ENCODE measurements around the gene CYP2U1.

CYP2U1 gene

DNA sequence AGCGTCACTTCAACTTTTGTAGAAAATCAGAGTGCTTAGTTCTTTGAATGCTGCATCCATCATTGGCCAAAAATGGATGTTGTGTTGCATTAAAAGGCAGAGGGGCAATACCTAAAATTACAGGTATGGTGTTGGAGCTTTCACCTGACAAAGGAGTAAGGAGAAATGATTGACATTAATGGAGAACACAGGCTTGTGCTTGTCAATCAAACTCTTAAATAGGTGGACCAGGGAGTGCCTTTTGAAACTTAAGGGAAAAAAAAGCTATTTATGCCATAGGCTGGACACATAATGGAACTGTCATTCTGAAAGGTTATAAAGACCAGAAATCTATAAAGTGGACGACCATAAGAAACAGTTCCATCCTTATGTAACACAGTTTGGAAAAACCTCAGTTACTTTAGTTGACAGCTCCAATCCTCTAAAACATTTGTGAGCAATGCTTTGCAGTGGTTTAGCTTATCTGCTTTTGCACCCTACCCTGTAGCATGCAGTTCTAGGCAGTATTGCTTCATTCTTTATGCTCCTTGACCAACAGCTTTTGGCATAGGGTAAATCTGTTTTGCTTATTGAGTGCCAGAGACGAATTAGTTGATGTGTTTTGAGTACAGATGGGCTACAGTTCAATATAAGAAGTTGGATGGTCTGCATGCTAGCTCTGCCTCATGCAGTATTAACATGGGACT, 60.7 kb downstream of the CYP2U1 start:
- peaks cover 56% of the 10 kb centered on the region for H3K4me1 Mint-ChIP-seq
- TF ChIP-seq, protein P1, sequence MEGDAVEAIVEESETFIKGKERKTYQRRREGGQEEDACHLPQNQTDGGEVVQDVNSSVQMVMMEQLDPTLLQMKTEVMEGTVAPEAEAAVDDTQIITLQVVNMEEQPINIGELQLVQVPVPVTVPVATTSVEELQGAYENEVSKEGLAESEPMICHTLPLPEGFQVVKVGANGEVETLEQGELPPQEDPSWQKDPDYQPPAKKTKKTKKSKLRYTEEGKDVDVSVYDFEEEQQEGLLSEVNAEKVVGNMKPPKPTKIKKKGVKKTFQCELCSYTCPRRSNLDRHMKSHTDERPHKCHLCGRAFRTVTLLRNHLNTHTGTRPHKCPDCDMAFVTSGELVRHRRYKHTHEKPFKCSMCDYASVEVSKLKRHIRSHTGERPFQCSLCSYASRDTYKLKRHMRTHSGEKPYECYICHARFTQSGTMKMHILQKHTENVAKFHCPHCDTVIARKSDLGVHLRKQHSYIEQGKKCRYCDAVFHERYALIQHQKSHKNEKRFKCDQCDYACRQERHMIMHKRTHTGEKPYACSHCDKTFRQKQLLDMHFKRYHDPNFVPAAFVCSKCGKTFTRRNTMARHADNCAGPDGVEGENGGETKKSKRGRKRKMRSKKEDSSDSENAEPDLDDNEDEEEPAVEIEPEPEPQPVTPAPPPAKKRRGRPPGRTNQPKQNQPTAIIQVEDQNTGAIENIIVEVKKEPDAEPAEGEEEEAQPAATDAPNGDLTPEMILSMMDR (IDR thresholded peaks at IDR 0.05; ENCODE audit: unreplicated experiment in 3 of 3), result no peak
- no peaks in the 10 kb centered on the region for H3K9me3 Mint-ChIP-seq
- peaks cover 12% of the 10 kb centered on the region for H3K36me3 Mint-ChIP-seq (ENCODE audit: low read depth)
- H3K27ac Mint-ChIP-seq, result no peak overlapping the region
- H3K27me3 Mint-ChIP-seq (ENCODE audit: low read depth), result no peaks in the 10 kb centered on the region
- H3K4me3 Mint-ChIP-seq, result peak overlapping the region; percentile 40 to 97 (median 92)

DNA sequence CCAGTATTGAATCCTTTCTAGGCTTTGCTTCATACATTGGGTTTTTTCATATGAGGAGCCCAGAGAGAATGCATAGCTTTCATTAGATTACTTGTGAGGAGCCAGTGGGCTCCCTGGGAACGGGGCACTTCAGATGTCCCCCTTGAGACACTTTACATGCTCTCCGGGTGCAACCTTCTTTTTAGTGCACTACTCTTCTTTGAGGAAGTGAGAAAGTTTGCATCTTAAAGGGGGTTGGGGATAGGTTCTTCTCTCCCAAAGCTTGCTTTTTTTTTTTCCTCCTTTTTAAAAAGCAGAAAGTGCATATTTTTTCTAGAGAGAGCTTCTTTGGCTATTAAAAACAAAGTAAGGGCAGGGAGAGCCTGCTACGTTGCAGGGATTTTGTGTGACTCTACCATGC, 62.6 kb downstream of the CYP2U1 start:
- Mint-ChIP-seq H3K4me1 (peaks cover 73% of the 10 kb centered on the region), H3K4me3 (no peak overlapping the region), H3K27ac (no peak overlapping the region), H3K9me3 (no peaks in the 10 kb centered on the region), H3K27me3 (ENCODE audit: low read depth) (no peaks in the 10 kb centered on the region), H3K36me3 (ENCODE audit: low read depth) (peaks cover 29% of the 10 kb centered on the region)
- TF ChIP-seq, protein P1 (IDR thresholded peaks at IDR 0.05; ENCODE audit: unreplicated experiment in 3 of 3), result no peak

DNA sequence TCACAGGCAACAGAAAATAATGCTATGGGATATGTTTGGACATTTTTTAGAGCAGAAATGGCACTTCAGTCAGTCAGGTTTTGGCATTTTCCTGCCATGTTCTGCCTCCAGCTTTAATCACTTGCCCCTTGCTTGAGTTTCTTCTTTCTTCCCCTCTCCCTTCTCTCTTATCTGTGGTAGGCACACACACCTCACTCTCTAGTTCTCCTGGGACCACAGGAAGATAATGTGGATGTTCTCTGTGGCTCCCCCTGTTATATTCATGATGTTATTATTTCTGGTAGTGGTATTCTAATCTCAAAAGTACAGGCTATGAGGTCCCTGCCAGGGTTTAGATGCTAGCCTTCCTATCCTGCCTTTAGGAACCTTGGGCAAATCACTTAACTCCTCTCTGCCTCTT, 63.5 kb downstream of the CYP2U1 start:
- H3K27ac Mint-ChIP-seq, result no peak overlapping the region
- TF ChIP-seq, protein P1 (IDR thresholded peaks at IDR 0.05; ENCODE audit: unreplicated experiment in 3 of 3), result no peak
- no peaks in the 10 kb centered on the region for H3K9me3 Mint-ChIP-seq
- no peaks in the 10 kb centered on the region for H3K27me3 Mint-ChIP-seq (ENCODE audit: low read depth)
- H3K4me3 Mint-ChIP-seq, result peak overlapping the region in 1 of 3 experiments; percentile 15
- peaks cover 38% of the 10 kb centered on the region for H3K36me3 Mint-ChIP-seq (ENCODE audit: low read depth)
- peaks cover 73% of the 10 kb centered on the region for H3K4me1 Mint-ChIP-seq

DNA sequence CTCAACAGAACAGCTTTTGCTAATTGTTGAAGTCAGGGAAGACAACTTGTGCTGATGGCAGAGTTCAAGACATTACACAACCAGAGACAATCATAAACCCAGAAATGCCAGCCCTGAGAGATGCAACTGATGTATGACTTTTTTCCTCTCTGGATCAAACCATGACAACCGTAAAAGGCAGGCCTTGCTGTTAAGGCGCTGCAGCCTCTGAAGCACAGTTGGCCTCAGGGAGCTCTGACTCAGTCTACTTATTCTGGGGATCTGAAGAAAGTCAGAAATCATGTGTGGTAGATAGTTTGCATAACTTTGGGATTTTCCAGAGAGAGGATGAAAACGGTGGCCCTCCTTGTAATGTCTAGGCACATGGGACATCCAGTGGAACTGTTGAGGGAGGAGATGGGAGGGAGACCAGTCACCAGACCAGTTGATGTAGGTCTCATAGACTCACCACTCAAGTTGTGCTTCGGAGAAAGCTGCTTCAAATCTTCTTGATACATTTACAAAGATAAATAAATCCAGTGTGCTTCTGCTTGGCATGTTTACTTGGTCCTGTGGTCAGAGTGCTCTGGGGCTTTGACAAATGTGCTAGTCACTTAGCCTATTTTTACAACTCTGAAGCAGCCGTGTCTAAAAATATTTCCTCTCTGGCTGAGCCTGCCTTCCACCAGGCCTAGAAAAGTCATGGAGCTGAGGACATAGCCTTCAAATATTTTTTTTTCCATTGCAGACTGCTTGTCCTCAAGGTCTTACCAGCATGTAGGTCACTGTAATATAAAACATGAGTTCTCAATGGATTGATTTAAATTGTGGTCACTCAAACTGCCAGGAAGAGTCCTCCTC, 65.8 kb downstream of the CYP2U1 start:
- H3K4me1 Mint-ChIP-seq, result peaks cover 54% of the 10 kb centered on the region
- H3K27ac Mint-ChIP-seq, result peak overlapping the region; percentile 30 to 68 (median 56)
- peak overlapping the region in 1 of 3 experiments; percentile 26 for H3K4me3 Mint-ChIP-seq
- no peaks in the 10 kb centered on the region for H3K27me3 Mint-ChIP-seq (ENCODE audit: low read depth)
- peaks cover 58% of the 10 kb centered on the region for H3K36me3 Mint-ChIP-seq (ENCODE audit: low read depth)
- peaks cover 3% of the 10 kb centered on the region for H3K9me3 Mint-ChIP-seq
- TF ChIP-seq, protein P1 (IDR thresholded peaks at IDR 0.05; ENCODE audit: unreplicated experiment in 3 of 3), result no peak

DNA sequence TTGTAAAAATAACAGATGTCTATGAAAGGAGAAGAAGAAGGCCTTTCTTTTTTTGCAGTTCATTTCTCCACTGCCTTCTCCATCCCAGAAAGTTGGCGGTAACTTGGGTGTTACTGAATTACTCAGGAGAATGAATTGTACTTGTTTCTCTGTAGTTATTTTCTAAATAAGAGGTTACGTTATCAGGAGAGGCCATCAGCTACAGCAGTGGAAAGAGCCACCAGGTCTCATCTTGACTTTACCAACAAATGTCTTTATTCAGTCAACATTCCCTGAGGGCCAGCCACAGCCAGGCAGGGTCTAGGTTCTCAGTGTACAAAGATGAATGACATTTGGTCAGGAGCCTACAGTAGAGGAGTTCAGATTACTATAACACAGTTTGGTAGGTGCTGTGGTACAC, 66.4 kb downstream of the CYP2U1 start:
- H3K4me3 Mint-ChIP-seq, result no peak overlapping the region
- peak overlapping the region in 2 of 3 experiments; percentile 56 to 68 for H3K27ac Mint-ChIP-seq
- TF ChIP-seq, protein P1 (IDR thresholded peaks at IDR 0.05; ENCODE audit: unreplicated experiment in 3 of 3), result no peak
- H3K9me3 Mint-ChIP-seq, result peaks cover 5% of the 10 kb centered on the region
- no peaks in the 10 kb centered on the region for H3K27me3 Mint-ChIP-seq (ENCODE audit: low read depth)
- peaks cover 48% of the 10 kb centered on the region for H3K4me1 Mint-ChIP-seq
- H3K36me3 Mint-ChIP-seq (ENCODE audit: low read depth), result peaks cover 65% of the 10 kb centered on the region
